NCI-H524 treated with DMSO at 0.1 percent for 48 hours (cell line): Measurements from ENCODE around the gene PLAC9.
A peak's percentile ranks its signal among the peaks of the same experiment; 100 is the strongest.
"Not testable (repeated sequence)": the region's sequence is repeated elsewhere in the genome, so short reads cannot be mapped to it uniquely, and the experiment has no call there.

Source experiments
- DNase-seq: peaks from one replicate; lab custom pipeline; 2025; lab: John Stamatoyannopoulos, UW

PLAC9 gene, protein sequence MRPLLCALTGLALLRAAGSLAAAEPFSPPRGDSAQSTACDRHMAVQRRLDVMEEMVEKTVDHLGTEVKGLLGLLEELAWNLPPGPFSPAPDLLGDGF

DNA sequence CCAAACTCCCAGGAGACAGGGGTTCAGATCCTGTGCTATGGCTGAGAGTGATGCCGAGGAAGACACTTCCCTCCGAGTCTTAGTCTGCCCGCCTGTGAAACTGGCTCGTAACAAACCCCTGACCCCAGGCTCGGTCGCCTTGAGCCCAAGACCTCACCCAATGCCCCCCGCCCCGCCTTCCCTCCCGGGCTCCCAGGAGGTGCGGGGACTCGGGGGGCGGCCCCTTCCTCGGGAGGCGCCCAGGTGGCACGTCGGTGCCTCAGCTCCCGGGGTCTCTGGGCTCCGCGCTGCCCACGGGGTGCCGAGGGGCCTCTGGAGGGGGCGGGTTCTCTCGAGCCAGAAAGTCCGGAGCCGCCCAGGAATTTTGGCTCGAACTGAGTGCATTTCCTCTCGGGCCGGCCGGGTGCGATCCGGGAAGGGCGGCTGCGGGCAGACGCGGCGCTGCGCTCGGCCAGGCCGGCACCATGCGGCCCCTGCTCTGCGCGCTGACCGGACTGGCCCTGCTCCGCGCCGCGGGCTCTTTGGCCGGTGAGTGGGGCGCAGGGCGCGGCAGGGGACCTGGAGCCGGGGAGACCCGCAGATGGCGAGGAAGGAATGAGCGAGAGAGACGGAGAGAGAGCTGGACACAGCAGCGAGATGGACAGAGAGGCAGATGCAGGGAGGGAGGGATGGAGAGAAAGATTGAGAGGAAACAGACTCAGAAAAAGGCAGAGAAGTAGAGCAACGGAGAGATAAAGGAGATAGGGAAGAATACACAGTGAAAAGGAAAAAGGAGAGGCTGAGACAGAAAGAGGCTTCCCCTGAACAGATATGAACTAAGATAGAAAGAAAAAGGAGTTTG, at the start of gene PLAC9:
TSS of gene PLAC9 (plus strand) at position 432 of the 841 bp plus-strand sequence. CDS start at position 465, 33 bp downstream.
- no peak for DNase-seq

DNA sequence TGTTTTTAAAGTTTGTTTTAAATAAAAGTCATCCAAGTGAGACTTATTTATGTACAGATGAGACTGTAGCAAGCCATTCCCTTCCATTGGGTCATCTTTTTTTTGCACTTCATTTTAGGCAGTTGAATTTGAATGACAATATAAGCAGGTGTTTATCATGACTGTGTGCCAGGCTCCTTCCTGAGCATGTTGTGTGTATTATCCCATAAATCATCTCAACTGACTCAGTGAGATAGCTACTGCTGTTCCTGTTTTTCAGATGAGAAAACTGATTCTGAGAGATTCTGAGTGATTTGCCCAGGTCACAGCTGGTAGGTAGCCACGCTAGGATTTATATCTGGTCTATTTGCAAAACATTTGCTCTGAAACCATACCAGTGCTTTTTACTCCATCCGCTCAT, 42.4 kb upstream of the PLAC9 start:
- DNase-seq, result no peak

DNA sequence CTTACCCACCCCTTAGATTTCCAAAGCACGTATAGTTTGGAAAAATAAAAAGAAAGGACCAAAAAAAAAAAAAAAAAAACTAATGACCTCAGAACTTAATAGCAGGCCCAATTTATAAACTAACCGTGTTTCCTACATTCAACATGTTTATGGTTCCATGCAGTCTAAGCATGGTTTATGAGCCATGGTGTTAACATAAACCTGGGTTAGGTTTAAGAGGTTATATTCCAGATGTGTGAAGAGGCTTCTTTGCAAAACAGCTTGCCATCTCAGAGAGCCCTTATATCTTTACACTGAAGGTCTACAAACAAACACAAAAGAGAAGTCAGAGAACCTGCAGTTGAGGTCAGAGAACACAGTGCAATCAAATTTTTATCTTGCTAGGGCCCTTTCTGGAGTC, 38.3 kb upstream of the PLAC9 start:
- no peak for DNase-seq

DNA sequence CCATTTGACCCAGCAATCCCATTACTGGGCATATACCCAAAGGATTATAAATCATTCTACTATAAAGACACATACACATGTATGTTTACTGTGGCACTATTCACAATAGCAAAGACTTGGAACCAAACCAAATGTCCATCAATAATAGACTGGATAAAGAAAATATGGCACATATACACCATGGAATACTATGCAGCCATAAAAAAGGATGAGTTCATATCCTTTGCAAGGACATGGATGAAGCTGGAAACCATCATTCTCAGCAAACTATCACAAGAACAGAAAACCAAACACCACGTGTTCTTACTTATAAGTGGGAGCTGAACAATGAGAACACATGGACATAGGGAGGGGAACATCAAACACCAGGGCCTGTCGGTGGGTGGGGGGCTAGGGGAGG, 34.3 kb upstream of the PLAC9 start:
- not testable (repeated sequence) for DNase-seq

DNA sequence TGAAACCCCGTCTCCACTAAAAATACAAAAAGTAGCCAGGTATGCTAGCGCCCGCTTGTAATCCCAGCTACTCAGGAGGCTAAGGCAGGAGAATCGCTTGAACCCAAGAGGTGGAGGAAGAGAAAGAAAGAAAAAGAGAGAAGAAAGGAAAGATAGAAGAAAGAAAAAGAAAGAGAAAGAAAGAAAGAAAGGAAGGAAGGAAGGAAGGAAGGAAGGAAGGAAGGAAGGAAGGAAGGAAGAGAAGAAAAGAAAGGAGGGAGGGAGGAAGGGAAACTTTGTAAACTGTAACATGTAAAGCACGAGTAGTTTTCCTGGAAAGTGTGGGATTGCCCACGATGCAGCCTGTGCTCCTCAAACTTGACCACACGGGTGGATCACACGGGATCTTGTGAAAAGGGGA, 33.2 kb upstream of the PLAC9 start:
- DNase-seq, result not testable (repeated sequence)

DNA sequence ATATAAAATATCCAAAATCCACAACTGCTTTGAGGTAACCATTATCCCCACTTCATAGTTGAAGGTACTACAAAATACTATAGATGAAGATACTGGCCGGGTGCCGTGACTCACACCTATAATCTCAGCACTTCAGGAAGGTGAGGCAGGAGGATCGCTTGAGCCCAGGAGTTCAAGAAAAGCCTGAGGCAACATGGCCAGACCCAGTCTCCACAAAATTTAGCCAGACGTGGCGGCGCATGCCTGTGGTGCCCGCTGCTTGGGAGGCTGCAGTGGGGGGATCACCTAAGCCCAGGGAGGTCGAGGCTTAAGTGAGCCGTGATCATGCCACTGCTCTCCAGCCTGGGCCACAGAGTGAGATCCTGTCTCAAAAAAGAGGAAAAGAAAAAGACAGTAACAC, 32.4 kb upstream of the PLAC9 start:
- no peak for DNase-seq

DNA sequence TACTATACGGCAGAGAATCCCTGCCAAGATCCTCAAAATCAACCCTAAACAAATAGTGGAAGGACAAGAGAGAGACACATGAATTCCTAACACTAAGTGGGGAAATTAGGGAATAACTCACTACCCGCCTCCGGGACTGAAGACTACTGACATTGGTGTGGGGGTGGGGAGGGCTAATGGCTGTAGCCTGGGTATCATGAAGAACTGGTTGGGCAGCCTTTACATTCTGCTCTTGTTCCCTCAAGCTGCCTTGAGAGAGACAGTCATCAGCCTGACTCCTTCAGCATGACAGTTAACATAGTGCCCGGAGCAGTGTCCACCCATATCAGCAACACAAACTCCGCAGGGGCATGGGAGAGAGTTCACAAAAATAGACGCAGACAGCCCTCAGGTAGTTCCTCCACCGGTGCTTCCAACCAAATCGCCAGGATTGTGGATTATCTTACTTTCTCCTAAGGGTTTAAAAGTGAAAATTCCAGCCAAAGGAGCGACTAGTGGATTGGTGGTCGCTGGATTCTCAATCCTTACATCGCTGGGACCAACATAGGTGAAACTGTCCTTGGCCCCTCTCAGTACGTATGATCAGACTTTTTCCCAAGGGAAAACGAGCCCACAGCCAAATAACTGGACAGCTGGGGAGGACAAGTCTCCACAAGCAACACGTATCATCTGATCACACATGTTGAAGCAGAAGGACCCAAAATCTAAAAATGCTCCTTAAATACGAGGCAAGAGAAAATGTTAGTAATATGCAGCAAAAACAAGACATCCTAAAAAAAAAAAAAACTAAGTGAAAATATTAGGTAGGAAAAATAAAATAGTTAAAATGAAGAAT, 31.5 kb upstream of the PLAC9 start:
- no peak for DNase-seq

DNA sequence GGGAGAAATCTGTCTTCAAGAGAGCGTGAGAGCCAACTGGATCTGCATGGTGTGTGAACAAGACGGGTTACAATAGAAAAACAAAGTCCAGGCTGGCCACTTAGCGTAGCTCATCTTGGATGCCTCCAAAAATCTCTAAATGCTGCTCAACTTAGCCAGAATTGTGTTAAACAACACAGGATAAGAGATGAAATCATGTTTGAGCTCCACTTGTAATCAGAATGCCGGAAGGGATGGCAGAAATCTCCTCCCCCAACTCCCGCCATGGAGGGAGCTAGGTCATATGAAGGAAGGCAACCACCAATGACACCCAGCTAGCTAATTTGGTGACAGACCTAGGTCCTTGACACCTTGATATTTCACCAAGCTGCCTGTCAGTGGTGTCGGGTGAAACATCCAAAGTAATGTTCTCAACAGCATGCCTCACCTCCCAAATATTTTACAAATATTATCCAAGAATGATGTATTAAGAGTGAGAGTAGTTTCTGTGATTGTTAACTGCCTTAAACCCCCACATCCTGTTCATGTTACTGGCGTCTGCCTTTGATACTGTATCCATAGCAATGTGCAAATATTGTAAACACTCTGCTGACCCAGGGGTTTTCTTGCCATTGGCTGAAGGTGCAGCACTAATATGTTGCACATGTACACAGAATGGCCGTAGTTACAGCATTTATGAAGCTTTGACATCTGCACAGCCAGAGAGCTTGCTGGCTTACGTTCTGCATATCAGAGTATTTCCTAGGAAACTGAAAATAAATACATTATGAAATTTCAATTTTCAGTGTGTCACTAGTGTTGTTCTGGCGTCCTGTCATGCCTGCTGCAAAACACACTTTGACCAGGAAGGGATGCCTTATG, 28.2 kb upstream of the PLAC9 start:
- no peak for DNase-seq

DNA sequence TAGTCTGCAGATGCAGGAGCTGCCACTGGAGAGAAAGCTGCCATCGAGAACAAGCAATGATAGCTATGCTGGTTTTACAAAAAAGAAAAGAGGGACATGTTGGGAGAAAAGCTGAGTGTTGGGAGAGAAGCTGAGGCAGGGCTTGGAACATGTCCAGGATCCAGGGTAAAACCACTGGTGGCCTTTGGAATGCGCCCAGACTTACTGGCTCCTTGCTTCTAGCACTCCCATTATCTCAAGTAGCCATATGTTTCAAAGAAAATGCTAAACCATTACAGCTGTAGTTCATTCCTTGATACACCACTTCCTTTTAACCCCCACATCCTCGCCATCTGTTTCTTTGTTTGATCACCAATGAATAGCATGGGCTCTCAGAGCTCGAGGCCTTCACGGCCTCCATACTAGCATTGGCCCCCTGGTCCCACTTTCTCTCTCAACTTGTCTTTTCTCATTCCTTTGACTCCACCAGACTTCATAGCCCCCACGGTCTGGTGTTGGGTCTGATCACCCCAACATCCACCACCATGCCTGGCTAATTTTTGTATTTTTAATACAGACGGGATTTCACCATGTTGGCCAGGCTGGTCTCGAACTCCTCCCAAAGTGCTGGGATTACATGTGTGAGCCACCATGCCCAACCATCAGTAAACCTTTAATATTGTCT, 23.8 kb upstream of the PLAC9 start:
- DNase-seq, result peak; percentile 72

DNA sequence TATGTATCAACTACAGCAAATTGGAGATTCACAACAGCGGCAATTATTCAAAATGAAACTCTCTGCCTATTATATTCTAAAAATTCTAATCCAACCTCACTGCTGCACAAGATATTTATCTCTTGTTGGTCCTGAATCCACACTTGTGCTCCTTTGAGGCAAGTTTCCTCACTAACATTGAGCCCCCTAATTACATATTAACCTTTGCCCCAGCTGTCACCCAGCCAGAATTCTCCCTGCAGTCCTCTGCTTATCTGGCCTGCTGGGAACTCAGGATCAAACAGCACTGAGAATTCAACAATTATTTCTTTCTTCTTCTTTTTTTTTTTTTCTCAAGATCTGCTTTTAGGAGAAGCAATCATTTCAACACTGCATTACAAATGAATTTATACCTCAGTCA, 21.5 kb upstream of the PLAC9 start:
- DNase-seq, result no peak

DNA sequence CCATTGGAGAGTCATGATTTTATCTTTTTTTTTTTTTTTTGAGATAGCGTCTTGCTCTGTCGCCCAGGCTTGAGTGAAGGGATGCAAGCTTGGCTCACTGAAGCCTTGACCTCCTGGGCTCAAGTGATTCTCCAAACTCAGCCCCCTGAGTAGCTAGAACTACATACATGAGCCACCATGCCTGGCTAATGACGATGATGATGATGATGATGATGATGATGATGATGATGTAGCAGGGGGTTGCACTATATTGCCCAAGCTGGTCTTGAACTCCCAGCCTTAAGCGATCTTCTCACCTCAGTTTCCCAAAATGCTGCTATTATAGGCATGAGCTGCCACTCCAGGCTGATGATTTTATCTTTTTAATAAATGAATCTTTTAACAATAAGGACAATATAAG, 13.9 kb upstream of the PLAC9 start:
- no peak for DNase-seq

DNA sequence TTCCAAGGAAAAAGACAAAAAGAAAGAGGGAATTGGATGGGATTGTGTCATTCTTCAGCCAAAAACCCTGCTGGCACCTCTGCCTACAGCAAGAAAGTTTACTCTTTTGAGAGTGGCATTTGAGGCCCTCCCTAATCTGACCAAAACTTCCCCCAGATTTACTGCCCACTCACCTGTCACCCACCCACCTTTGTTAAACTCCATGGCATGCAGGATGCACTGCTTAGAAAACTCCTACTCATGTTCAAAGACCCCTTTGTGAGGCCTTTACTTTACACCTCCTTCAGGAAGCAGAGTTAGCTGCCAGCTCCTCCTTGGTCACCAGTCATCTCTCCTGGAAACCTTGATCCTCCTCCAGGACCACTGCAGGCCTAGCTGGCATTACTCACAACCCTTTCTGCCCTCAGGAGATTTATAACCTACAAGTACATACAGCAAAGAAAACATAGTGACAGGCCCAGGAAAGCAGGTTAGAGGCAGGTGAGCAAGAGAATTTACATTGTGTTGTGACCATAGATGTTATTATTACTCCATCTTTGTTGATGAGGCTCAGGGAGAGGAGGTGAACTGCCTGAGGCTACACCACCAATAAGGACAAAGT, 10.3 kb upstream of the PLAC9 start:
- DNase-seq, result no peak

DNA sequence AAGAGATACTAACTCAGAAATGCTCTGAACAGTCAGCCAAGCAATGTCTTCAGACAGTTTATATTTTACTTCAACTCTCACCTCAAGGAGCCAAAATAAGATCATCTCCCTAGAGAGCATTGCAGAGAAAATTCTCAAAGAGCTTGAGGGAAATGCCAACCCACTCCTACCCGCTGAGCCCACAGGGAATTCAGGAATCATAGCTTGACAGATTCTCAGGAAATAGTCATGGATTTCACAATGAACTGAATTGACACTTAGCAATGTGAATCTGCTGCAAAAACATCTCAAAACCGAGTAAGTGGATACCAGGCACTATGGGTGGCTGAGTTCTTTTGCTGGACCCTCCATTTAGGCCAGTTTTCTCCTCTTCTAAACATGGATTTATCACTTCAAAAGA, 9.8 kb upstream of the PLAC9 start:
- DNase-seq, result no peak

DNA sequence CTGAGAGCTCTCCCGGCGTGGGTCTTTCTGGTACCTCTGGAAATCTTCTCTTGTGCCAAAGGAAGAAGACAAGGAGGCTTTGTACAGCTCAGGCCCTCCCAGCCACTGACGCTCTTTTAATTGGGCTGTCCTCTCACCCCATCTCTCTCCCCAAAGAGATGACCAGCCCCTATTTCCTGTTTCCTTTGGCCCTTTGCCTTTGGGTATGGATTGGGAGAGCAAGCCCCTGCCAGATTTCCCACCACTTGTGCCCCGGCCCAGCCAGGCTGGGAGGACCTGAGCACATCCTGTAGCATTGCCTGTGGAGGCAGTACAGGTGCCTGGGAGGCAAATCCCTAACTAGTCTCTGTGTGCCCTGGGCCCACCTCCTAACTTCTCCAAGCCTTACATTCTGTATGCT, 5.7 kb upstream of the PLAC9 start:
- DNase-seq, result no peak

DNA sequence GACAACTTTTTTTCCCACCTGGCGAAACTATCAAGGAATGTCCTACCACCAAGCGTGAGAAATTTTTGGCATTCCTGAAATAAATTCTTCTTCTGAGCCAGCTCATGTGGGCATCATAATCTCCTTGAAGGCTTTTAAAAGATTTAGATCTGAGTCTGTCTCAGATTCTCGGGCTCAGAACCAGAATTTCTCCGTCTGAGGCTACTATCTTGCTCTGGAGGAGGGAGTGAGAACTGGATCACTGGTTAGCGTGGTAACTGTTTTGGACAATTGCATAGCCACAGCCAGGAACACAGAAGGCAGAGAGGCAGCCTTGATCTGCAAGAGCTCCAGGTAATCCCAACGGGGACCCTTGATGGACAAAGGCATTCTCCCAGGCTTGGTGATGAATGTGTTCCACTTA, 1.0 kb upstream of the PLAC9 start:
- no peak for DNase-seq

DNA sequence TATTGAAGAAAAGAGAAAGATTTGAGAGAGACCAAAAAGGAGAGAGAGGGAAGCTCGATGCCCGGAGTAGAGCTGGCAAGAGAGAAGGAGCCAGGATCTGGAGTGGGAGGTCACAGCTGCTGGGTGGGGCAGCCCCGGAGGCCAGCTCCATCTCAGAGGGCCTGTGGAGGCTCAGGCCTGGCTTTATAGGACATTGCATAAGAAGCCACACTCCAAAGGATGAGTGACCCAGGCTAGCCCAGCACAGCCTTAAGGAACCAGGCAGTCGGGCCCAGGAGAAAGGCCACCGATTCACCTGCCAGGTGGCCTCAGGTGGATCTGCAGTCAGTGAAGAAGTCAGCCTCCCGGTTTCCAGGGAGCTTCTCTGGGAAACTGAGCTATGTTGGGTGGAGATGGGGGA, 676 bp downstream of the PLAC9 start:
- DNase-seq, result no peak

DNA sequence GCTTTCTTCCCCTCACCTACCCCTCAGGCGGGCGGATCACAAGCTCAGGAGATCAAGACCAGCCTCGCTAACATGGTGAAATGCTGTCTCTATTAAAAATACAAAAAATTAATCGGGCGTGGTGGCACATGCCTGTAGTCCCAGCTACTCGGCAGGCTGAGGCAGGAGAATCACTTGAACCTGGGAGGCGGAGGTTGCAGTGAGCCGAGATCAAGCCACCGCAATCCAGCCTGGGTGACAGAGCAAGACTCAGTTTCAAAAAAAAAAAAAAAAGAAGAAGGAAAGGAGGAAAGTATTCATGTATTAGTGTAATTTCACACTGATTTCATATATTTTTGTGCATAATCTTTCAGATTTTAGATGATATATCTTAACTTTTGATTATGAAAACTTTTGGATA, 1.2 kb downstream of the PLAC9 start:
- not testable (repeated sequence) for DNase-seq

DNA sequence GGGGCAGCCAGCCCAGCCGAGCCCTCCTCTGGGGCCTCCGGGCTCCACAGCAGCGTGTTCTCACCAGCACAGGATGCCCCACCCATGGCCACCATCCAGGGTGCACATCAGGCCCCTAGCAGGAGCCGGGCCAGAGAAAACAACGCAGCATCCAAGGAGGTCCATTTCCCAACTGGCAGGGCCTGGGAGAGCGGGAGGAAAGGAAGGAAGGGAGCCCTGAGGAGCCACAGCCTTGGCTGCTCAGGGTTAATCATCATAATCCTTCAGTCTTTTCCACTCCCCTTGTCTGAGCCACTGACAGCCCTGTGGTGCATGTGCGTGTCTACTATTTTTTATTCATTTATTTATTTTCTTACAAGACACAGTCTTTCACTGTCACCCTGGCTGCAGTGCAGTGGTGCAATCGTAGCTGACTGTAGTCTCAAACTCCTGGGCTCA, 3.6 kb downstream of the PLAC9 start:
- DNase-seq, result no peak

DNA sequence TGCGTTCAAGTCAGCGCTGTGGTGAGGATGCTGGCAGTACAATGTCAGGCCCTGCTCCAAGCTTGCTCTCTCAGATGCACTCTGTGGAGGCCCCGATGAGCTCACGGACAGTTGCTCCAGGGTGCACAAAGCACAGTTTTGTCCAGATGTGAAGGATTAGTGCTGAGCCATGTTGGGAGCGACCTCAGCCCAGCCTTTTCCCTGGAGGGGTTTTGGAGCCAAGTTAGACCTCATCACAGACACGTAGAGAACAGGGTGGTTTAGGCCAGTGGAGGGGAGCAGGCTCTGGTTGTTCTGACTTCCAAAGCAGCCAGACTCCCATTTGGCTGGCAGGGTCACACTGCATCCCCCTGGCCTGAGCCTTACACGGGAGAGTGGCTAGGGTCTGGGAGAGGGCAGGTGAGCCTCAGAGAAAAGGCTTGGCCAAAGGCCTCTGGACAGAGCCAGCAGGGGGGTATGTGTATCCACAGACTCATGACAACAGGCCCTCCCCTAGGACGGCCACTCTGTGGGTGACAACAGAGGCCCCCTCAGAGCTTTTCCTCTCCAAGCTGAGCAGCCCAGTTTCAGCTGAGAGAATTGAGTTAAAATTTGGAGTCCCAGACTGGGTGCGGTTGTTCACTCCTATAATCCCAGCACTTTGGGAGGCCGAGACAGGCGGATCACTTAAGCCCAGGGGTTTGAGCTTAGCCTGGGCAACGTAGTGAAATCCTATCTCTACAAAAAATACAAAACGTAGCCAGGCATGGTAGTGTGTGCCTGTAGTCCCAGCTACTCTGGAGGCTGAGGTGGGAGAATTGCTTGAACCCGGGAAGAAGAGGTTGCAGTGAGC, 4.7 kb downstream of the PLAC9 start:
- no peak for DNase-seq

DNA sequence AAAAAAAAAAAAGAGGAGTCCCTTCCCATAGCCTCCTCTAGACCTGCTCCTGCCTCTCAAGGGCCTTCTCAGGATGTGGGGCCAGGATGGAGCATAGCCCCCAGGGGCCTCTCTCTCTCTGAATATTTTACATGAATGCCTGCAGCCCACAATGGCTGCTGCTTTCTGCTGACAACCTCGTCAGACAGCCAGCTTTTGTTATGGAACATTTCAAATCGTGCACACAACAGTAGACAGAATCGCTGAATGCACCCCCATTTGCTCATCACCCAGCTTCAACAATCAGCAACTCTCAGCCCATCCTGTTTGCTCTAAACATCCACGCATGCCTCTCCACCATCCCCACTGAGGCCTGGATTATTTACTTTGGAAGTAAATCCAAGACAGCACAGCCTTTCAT, 5.4 kb downstream of the PLAC9 start:
- DNase-seq, result no peak
